HL-60 (cell line): ENCODE data around the gene TJP2.
"Not testable (repeated sequence)": the region's sequence is repeated elsewhere in the genome, so short reads cannot be mapped to it uniquely, and the experiment has no call there.

Experiments used
- DNase-seq, 2 experiments: peaks; one replicate each; pipeline ENCODE4 v3.0.0-alpha.2; 2010 to 2020; ENCODE audit warnings: low read depth in 1 of 2, low spot score in 1 of 2
- H3K27ac ChIP-seq: fragments of 250-450 bp; sonication (Bioruptor Pico); replicated peaks from 2 replicates; pipeline ENCODE4 v1.5.1; 2020; ENCODE audit warnings: mild to moderate bottlenecking, moderate library complexity
- H3K27me3 ChIP-seq: fragments of 250-450 bp; sonication (Bioruptor Pico); 2 replicates; pipeline ENCODE4 v1.5.1; 2021; ENCODE audit warnings: mild to moderate bottlenecking, moderate library complexity; ENCODE audit not compliant: insufficient read depth, poor library complexity, severe bottlenecking
- H3K4me3 ChIP-seq: replicated peaks from 2 replicates; pipeline ENCODE4 v1.5.1; 2011; ENCODE audit warnings: mild to moderate bottlenecking, control low read depth, low read length; ENCODE audit not compliant: insufficient read depth
- GABPA ChIP-seq: IDR thresholded peaks from 2 replicates; pipeline ENCODE4 v1.6.1; 2012; ENCODE audit warnings: low read depth
- POLR2AphosphoS5 ChIP-seq: IDR thresholded peaks from 2 replicates; pipeline ENCODE4 v1.6.1; 2012; ENCODE audit warnings: low read depth
- SPI1 ChIP-seq: IDR thresholded peaks from 2 replicates; pipeline ENCODE4 v1.6.1; 2012; ENCODE audit warnings: low read depth, mild to moderate bottlenecking, borderline replicate concordance
- TF ChIP-seq, protein P1 (sequence below): IDR thresholded peaks from 2 replicates; pipeline ENCODE4 v1.6.1; 2012; ENCODE audit warnings: low read depth; ENCODE audit not compliant: insufficient replicate concordance
- TF ChIP-seq, protein P2 (sequence below): IDR thresholded peaks from one replicate; pipeline ENCODE4 v1.5.1; 2011; ENCODE audit warnings: low read length, control low read depth, inconsistent platforms; ENCODE audit not compliant: insufficient read depth

The TJP2 gene

DNA sequence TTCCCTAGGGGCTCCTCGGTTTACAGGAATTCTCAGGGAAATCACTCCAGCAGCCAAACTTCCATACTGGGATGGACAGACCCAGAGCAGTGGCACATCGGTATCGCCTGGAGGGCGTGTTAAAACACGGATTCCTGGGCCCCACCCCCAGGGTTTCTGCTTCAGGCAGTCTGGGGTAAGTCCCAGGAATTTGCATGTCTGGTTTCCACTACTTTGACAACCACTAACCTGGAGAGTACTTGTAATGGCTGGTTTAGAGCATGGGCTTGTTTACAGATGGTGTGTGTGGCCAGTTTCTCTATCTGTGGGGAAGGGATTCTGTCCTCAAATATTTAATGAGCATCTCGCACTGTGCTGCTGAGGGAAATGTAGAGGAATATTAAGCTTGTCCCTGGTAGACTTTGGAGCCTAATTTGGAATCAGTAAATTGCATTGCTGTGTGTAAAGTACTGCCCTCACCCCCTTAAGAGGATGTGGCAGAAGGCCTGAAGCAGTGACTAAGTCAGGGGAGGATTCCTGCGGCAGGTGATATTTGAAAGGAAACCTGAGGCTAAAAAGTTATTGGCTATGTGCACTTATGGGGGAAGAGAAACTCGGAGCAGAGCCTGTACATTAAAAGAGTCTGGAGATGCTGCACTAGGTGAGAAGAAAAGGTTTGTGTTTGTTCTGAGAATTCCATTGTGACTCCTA, 18.6 kb upstream of the TJP2 start:
- Histone ChIP-seq H3K4me3 (no peak overlapping the region), H3K27me3 (no peaks in the 10 kb centered on the region), H3K27ac (no peak overlapping the region)
- no peak for DNase-seq
- TF ChIP-seq POLR2AphosphoS5: no peak
- TF ChIP-seq, protein P1, sequence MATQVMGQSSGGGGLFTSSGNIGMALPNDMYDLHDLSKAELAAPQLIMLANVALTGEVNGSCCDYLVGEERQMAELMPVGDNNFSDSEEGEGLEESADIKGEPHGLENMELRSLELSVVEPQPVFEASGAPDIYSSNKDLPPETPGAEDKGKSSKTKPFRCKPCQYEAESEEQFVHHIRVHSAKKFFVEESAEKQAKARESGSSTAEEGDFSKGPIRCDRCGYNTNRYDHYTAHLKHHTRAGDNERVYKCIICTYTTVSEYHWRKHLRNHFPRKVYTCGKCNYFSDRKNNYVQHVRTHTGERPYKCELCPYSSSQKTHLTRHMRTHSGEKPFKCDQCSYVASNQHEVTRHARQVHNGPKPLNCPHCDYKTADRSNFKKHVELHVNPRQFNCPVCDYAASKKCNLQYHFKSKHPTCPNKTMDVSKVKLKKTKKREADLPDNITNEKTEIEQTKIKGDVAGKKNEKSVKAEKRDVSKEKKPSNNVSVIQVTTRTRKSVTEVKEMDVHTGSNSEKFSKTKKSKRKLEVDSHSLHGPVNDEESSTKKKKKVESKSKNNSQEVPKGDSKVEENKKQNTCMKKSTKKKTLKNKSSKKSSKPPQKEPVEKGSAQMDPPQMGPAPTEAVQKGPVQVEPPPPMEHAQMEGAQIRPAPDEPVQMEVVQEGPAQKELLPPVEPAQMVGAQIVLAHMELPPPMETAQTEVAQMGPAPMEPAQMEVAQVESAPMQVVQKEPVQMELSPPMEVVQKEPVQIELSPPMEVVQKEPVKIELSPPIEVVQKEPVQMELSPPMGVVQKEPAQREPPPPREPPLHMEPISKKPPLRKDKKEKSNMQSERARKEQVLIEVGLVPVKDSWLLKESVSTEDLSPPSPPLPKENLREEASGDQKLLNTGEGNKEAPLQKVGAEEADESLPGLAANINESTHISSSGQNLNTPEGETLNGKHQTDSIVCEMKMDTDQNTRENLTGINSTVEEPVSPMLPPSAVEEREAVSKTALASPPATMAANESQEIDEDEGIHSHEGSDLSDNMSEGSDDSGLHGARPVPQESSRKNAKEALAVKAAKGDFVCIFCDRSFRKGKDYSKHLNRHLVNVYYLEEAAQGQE: no peak
- TF ChIP-seq GABPA: no peak
- TF ChIP-seq SPI1: no peak
- TF ChIP-seq, protein P2, sequence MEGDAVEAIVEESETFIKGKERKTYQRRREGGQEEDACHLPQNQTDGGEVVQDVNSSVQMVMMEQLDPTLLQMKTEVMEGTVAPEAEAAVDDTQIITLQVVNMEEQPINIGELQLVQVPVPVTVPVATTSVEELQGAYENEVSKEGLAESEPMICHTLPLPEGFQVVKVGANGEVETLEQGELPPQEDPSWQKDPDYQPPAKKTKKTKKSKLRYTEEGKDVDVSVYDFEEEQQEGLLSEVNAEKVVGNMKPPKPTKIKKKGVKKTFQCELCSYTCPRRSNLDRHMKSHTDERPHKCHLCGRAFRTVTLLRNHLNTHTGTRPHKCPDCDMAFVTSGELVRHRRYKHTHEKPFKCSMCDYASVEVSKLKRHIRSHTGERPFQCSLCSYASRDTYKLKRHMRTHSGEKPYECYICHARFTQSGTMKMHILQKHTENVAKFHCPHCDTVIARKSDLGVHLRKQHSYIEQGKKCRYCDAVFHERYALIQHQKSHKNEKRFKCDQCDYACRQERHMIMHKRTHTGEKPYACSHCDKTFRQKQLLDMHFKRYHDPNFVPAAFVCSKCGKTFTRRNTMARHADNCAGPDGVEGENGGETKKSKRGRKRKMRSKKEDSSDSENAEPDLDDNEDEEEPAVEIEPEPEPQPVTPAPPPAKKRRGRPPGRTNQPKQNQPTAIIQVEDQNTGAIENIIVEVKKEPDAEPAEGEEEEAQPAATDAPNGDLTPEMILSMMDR: no peak

DNA sequence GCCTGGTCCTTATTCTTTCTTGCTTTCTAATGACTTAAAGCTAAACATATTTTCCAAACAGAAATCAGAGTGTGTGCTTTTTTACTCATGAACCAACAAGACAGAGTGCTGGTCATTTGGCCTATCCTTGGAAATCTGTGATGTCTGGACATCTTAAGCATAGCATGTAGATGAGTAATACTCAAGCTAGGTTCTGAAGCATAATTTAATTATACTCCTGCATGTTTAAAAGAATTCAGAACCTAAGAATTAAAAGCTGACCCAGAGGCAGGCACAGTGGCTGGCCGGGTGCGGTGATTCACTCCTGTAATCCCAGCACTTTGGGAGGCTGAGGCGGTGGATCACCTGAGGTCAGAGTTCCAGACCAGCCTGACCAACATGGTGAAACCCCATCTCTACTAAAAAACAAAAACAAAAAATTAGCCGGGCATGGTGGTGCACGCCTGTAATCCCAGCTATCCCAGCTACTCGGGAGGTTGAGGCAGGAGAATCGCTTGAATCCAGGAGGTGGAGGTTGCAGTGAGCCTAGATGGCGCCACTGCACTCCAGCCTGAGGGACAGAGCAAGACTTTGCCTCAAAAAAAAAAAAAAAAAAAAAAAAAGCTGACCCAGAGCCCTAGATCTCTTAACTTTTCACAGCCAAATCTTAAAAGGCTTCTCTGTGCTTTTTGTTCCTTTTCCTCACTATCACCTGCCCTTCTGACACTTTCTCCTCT, 16.2 kb upstream of the TJP2 start:
- Histone ChIP-seq H3K27me3 (no peaks in the 10 kb centered on the region), H3K27ac (no peak overlapping the region), H3K4me3 (no peak overlapping the region)
- TF ChIP-seq POLR2AphosphoS5: no peak
- TF ChIP-seq, protein P2: no peak
- no peak for TF ChIP-seq SPI1
- TF ChIP-seq, protein P1: no peak
- TF ChIP-seq GABPA: no peak
- no peak for DNase-seq

DNA sequence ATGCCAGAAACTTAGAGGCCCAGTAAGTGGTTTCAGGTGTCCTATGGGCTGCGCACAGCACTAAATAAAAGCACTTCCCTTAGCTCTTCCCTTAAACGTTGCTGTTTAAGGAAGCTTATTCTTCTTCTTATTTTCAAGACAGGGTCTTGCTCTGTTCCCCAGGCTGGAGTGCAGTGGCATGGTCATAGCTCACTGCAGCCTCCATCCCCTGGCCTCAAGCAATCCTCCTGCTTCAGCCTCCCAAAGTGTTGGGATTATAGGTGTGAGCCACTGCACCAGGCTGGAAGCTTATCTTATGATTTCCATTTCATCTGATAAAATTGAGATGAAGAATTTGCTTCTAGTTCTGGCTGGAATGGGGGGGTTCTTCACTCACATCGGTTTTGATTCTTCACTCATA, 15.6 kb upstream of the TJP2 start:
- TF ChIP-seq GABPA (no peak), SPI1 (no peak), POLR2AphosphoS5 (no peak)
- TF ChIP-seq, protein P2: no peak
- TF ChIP-seq, protein P1: no peak
- H3K27me3 ChIP-seq: no peaks in the 10 kb centered on the region
- no peak overlapping the region for H3K27ac ChIP-seq
- no peak overlapping the region for H3K4me3 ChIP-seq
- DNase-seq: no peak

DNA sequence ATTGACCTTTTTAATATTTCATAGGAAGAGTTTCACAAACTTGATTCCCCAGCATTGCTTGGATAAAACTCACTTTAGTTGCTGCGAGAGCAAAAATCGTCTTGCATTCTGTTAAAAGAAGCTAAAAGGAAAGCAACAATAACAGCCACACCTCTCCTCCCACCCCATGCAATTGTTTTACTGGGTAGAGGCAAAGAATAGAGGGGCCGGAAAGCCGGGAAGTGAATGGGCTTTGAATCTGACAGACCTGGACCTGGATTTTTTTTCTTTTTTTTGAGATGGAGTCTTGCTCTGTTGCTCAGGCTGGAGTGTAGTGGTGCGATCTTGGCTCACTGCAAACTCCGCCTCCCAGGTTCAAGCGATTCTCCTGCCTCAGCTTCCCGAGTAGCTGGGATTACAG, 9.5 kb upstream of the TJP2 start:
- not testable (repeated sequence) for H3K27me3 ChIP-seq, H3K27ac ChIP-seq, H3K4me3 ChIP-seq, DNase-seq
